Neural progenitor cell (in vitro differentiated cells): ENCODE data around the gene ADCY5. TPM values are rescaled to one million over a fixed set of nuclear protein-coding genes. Genes with fewer than 3 reads are reported as not detected.

Experiments
- DNase-seq: peaks from one replicate; pipeline ENCODE4 v3.0.0-alpha.2; 2016; ENCODE audit warnings: low spot score
- H2AFZ ChIP-seq: fragments of 200-600 bp; sonication (generic); replicated peaks from 2 replicates; pipeline ENCODE4 v1.6.1; 2016; ENCODE audit warnings: antibody characterized with exemption
- H3F3A ChIP-seq: fragments of 200-600 bp; sonication (generic); 2 replicates; pipeline ENCODE4 v1.6.1; 2016; ENCODE audit warnings: antibody characterized with exemption, low read depth
- H3K27ac ChIP-seq: fragments of 200-600 bp; sonication (generic); 2 replicates; pipeline ENCODE4 v1.5.1; 2016; ENCODE audit warnings: mild to moderate bottlenecking
- H3K27me3 ChIP-seq: fragments of 200-600 bp; sonication (generic); 2 replicates; pipeline ENCODE4 v1.6.1; 2016; ENCODE audit warnings: mild to moderate bottlenecking, moderate library complexity
- H3K36me3 ChIP-seq: fragments of 200-600 bp; sonication (generic); 2 replicates; pipeline ENCODE4 v1.5.1; 2016
- H3K4me1 ChIP-seq: fragments of 200-600 bp; sonication (generic); 2 replicates; pipeline ENCODE4 v1.6.1; 2016; ENCODE audit warnings: mixed run types
- H3K4me2 ChIP-seq: fragments of 200-600 bp; sonication (generic); 2 replicates; pipeline ENCODE4 v1.6.1; 2016
- H3K4me3 ChIP-seq: fragments of 200-600 bp; sonication (generic); 2 replicates; pipeline ENCODE4 v1.5.1; 2016
- H3K79me2 ChIP-seq: fragments of 200-600 bp; sonication (generic); 2 replicates; pipeline ENCODE4 v1.6.1; 2016; ENCODE audit warnings: low read depth
- H3K9ac ChIP-seq: fragments of 200-600 bp; sonication (generic); 2 replicates; pipeline ENCODE4 v1.6.1; 2016
- H3K9me3 ChIP-seq: fragments of 200-600 bp; sonication (generic); 2 replicates; pipeline ENCODE4 v1.5.1; 2016; ENCODE audit warnings: low read depth
- H4K20me1 ChIP-seq: fragments of 200-600 bp; sonication (generic); 2 replicates; pipeline ENCODE4 v1.6.1; 2016; ENCODE audit warnings: low read depth
- H3K27ac Mint-ChIP-seq: 3 replicates; pipeline ENCODE4 v1.8.0; 2021; ENCODE audit warnings: mixed read lengths
- H3K27me3 Mint-ChIP-seq: 2 replicates; pipeline ENCODE4 v1.8.0; 2022; ENCODE audit warnings: low read depth, mild to moderate bottlenecking, inconsistent platforms, moderate library complexity, mixed read lengths; ENCODE audit not compliant: insufficient read depth
- H3K36me3 Mint-ChIP-seq: 3 replicates; pipeline ENCODE4 v1.8.0; 2021; ENCODE audit warnings: mixed read lengths
- H3K4me1 Mint-ChIP-seq: 3 replicates; pipeline ENCODE4 v1.8.0; 2021; ENCODE audit warnings: mixed read lengths
- H3K4me3 Mint-ChIP-seq: 3 replicates; pipeline ENCODE4 v1.8.0; 2021; ENCODE audit warnings: mild to moderate bottlenecking, moderate library complexity, mixed read lengths
- H3K9me3 Mint-ChIP-seq: 3 replicates; pipeline ENCODE4 v1.8.0; 2020; ENCODE audit warnings: mixed read lengths
- CTCF ChIP-seq: fragments of 200-600 bp; sonication (generic); IDR thresholded peaks from 2 replicates; pipeline ENCODE4 v1.5.1; 2017; ENCODE audit warnings: antibody characterized with exemption, mild to moderate bottlenecking
- EZH2 ChIP-seq: fragments of 200-600 bp; sonication (generic); IDR thresholded peaks from 2 replicates; pipeline ENCODE4 v1.6.1; 2017; ENCODE audit warnings: antibody characterized with exemption, mild to moderate bottlenecking, moderate library complexity
- EZH2phosphoT487 ChIP-seq: fragments of 200-600 bp; sonication (generic); IDR thresholded peaks from 2 replicates; pipeline ENCODE4 v1.6.1; 2017; ENCODE audit warnings: antibody characterized with exemption
- total RNA-seq: library from RNA; depleted of rRNA; stranded (reverse); fragments of >200 nt; gene quantifications from 2 replicates; pipeline ENCODE4 v1.2.3, GENCODE V29; 2015; ENCODE audit warnings: low replicate concordance

The ADCY5 gene
- total RNA-seq, 1 donor from 2014 or later: 1.6 TPM

DNA sequence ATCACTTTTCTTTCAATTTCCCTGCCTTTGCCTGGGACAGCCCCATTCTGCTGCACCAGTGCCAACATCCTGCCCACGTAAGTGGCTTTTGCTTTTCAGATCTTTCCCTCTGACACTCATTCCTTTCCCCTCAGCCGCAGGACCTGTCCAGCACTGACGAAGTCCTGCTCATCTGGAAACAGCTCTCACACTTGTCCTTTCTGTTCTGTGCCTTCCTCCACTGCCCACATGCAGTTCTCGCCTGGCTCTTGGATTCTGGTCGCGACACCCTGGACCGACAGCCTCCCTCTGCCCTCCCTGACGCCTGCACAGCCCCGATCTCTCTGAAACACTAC is 99.7 kb downstream of the ADCY5 start:
- Histone ChIP-seq H3K79me2 (no peaks in the 10 kb centered on the region), H3K36me3 (no peaks in the 10 kb centered on the region)

DNA sequence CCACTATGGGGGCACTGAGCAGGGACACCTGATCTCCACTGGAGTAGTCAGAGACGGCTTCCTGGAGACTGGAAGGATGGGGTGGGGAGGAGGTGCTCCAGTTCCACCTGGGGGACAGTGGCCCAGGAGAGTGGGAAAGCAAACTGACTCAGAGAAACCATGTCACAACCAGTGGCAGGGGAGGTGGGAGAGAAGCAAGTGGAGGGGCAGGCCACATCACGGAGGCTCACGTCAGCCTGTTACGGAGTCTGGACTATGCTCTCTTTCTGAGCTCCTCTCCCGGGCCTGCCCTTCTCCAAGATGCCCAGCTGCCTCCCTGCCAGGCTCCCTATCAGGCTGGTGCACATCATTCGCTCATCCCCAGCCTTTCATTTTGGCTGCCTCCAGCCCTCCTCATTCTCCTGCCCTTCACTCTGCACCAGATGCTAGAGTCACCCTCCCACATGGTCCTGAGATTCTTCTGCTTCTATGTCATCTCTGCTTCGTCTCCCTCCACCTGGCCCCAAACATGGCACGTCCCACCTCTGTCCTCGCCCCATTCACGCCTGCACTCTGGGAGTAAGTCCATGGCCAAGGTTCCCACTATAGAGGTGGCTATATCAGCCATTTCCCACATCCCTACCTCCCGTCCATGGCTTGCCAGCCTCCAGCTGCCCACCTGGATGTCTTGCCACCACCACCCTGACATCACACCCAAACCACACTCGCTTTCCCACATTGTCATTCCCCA is 100.3 kb downstream of the ADCY5 start:
- Mint-ChIP-seq H3K36me3 (no peaks in the 10 kb centered on the region), H3K27ac (peak overlapping the region; percentile 27), H3K27me3 (peaks cover 10% of the 10 kb centered on the region), H3K9me3 (no peaks in the 10 kb centered on the region), H3K4me3 (no peak overlapping the region), H3K4me1 (peaks cover 43% of the 10 kb centered on the region)
- Histone ChIP-seq H3K36me3 (no peaks in the 10 kb centered on the region), H3K4me1 (peaks cover 4% of the 10 kb centered on the region), H2AFZ (no peak overlapping the region), H4K20me1 (no peaks in the 10 kb centered on the region), H3K9ac (no peak overlapping the region), H3K79me2 (no peaks in the 10 kb centered on the region), H3K27ac (no peak overlapping the region), H3K9me3 (no peaks in the 10 kb centered on the region), H3F3A (no peaks in the 10 kb centered on the region), H3K4me2 (no peak overlapping the region), H3K4me3 (no peak overlapping the region), H3K27me3 (no peaks in the 10 kb centered on the region)
- no peak for DNase-seq
- TF ChIP-seq EZH2phosphoT487 (no peak), EZH2 (no peak), CTCF (no peak)

More for the DNA sequence above, 99.7 kb downstream of the ADCY5 start:
- H3K27ac ChIP-seq: no peak overlapping the region
- peaks cover 10% of the 10 kb centered on the region for H3K27me3 Mint-ChIP-seq
- peak overlapping the region; percentile 27 for H3K27ac Mint-ChIP-seq
- H3K36me3 Mint-ChIP-seq: no peaks in the 10 kb centered on the region
- H3K4me1 Mint-ChIP-seq: peaks cover 40% of the 10 kb centered on the region
- H3K4me3 Mint-ChIP-seq: no peak overlapping the region
- no peak overlapping the region for H3K4me2 ChIP-seq
- no peak for DNase-seq
- no peaks in the 10 kb centered on the region for H3K27me3 ChIP-seq
- TF ChIP-seq EZH2 (no peak), CTCF (no peak), EZH2phosphoT487 (no peak)
- no peaks in the 10 kb centered on the region for H4K20me1 ChIP-seq
- H3K9ac ChIP-seq: no peak overlapping the region
- H3K9me3 ChIP-seq: no peaks in the 10 kb centered on the region
- H3F3A ChIP-seq: no peaks in the 10 kb centered on the region
- H3K4me3 ChIP-seq: no peak overlapping the region
- H3K9me3 Mint-ChIP-seq: peaks cover under 1% of the 10 kb centered on the region
- peaks cover 4% of the 10 kb centered on the region for H3K4me1 ChIP-seq
- no peak overlapping the region for H2AFZ ChIP-seq

DNA sequence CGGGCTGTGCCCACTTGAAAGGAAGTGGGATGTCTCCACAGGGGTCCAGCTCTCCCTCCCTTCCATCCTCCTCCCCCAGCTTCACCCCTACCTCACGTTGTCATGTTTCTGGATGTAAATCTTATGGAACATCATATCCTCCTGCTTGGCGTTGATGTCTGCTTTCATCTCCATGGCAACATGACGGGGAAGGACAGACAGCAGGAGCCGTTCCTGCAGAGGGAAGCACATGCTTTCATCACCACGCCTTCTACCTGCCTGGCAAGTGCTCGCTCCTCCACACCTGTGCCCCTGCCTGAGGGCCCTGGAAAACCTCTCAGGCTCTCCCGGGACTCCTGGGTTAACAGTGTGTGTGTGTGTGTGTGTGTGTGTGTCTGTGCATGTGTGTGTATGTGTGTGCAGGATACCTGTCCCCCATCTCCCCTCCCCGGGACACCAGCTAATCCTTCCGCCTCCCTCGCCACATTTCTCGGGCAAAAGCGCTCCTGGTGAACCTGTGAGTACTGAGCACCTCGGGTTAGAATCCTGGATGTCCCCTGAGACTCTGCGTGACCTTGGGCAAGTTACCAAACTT is 101.1 kb downstream of the ADCY5 start:
- Histone ChIP-seq H3K79me2 (no peaks in the 10 kb centered on the region), H3K4me2 (no peak overlapping the region), H3K9ac (no peak overlapping the region), H3K4me3 (no peak overlapping the region), H3F3A (no peaks in the 10 kb centered on the region), H3K4me1 (peaks cover 4% of the 10 kb centered on the region), H3K9me3 (no peaks in the 10 kb centered on the region), H3K36me3 (no peaks in the 10 kb centered on the region), H2AFZ (no peak overlapping the region), H3K27me3 (no peaks in the 10 kb centered on the region), H3K27ac (no peak overlapping the region), H4K20me1 (no peaks in the 10 kb centered on the region)
- no peak for TF ChIP-seq EZH2phosphoT487
- no peak for TF ChIP-seq EZH2
- no peak for TF ChIP-seq CTCF
- Mint-ChIP-seq H3K27me3 (peaks cover 10% of the 10 kb centered on the region), H3K27ac (no peak overlapping the region), H3K36me3 (no peaks in the 10 kb centered on the region), H3K4me3 (no peak overlapping the region), H3K9me3 (no peaks in the 10 kb centered on the region), H3K4me1 (peaks cover 43% of the 10 kb centered on the region)
- DNase-seq: no peak
